SK-N-SH (cell line): Measurements from ENCODE around the gene ISLR. TPM values are rescaled to one million over a fixed set of nuclear protein-coding genes. Genes with fewer than 3 reads are reported as not detected.

Experiments
- CTCF ChIA-PET: fragments of 300-600, 350-600 bp; formaldehyde crosslinking; extraction: SDS; loops from one replicate; lab custom pipeline; 2021; lab: Yijun Ruan, JAX
- POLR2A ChIA-PET: fragments of 350-600 bp; sonication (Branson Sonifier 250); formaldehyde crosslinking; extraction: SDS; loops from one replicate; lab custom pipeline; 2020; ENCODE audit warnings: antibody characterized with exemption, inconsistent platforms; lab: Yijun Ruan, JAX
- DNase-seq: peaks from one replicate; pipeline ENCODE4 v3.0.0; 2012
- H2AFZ ChIP-seq: fragments of 200-600 bp; sonication (generic); 2 replicates; pipeline ENCODE4 v1.8.1; 2016; ENCODE audit warnings: antibody characterized with exemption, mild to moderate bottlenecking, low read depth
- H3F3A ChIP-seq: fragments of 200-600 bp; sonication (generic); replicated peaks from 2 replicates; pipeline ENCODE3; 2016; ENCODE audit warnings: antibody characterized with exemption, mild to moderate bottlenecking; ENCODE audit not compliant: insufficient read depth
- H3K27ac ChIP-seq, 2 experiments: fragments of 200-500 bp in 1 of 2; fragments of 200-600 bp in 1 of 2; sonication (Bioruptor generic) in 1 of 2; sonication (generic), shearing (Covaris generic) in 1 of 2; 2 replicates each; pipeline versions ENCODE4 v1.5.1 to v1.6.1; 2014 to 2016; ENCODE audit warnings: low read depth in 2 of 2, inconsistent platforms in 1 of 2, low read length in 1 of 2, mild to moderate bottlenecking in 1 of 2, mixed read lengths in 1 of 2
- H3K27me3 ChIP-seq: fragments of 200-600 bp; sonication (generic), shearing (Covaris generic); 2 replicates; pipeline ENCODE4 v1.6.1; 2016; ENCODE audit warnings: mixed run types; ENCODE audit not compliant: insufficient read depth
- H3K36me3 ChIP-seq, 2 experiments: fragments of 200-500 bp in 1 of 2; fragments of 200-600 bp in 1 of 2; sonication (Bioruptor generic) in 1 of 2; sonication (generic) in 1 of 2; replicated peaks in 1 of 2; 2 replicates each; pipeline versions ENCODE3 to v1.5.1; 2014 to 2016; ENCODE audit warnings: low read length in 1 of 2, mild to moderate bottlenecking in 1 of 2; ENCODE audit not compliant: insufficient read depth in 2 of 2, control insufficient read depth in 1 of 2
- H3K4me1 ChIP-seq, 2 experiments: fragments of 200-500 bp in 1 of 2; fragments of 200-600 bp in 1 of 2; sonication (Bioruptor generic) in 1 of 2; sonication (generic), shearing (Covaris generic) in 1 of 2; 2 replicates each; pipeline versions ENCODE4 v1.5.1 to v1.6.1; 2014 to 2016; ENCODE audit warnings: low read depth in 1 of 2, low read length in 1 of 2, mixed run types in 1 of 2; ENCODE audit not compliant: insufficient read depth in 2 of 2, control insufficient read depth in 1 of 2
- H3K4me2 ChIP-seq: fragments of 200-600 bp; sonication (generic), shearing (Covaris generic); 2 replicates; pipeline ENCODE4 v1.6.1; 2017; ENCODE audit warnings: mixed run types
- H3K4me3 ChIP-seq, 2 experiments: fragments of 200-500 bp in 1 of 2; fragments of 200-600 bp in 1 of 2; sonication (Bioruptor generic) in 1 of 2; sonication (generic), shearing (Covaris generic) in 1 of 2; 2 replicates each; pipeline versions ENCODE4 v1.5.1 to v1.8.1; 2014 to 2016; ENCODE audit warnings: low read depth in 2 of 2, inconsistent platforms in 1 of 2, low read length in 1 of 2, mild to moderate bottlenecking in 1 of 2, mixed read lengths in 1 of 2, moderate library complexity in 1 of 2
- H3K79me2 ChIP-seq: fragments of 200-600 bp; sonication (generic); 2 replicates; pipeline ENCODE4 v1.8.1; 2017; ENCODE audit warnings: mild to moderate bottlenecking; ENCODE audit not compliant: insufficient read depth
- H3K9ac ChIP-seq: fragments of 200-600 bp; sonication (generic); 2 replicates; pipeline ENCODE4 v1.6.1; 2017; ENCODE audit warnings: mixed run types
- H3K9me2 ChIP-seq: fragments of 200-600 bp; sonication (generic); 2 replicates; pipeline ENCODE4 v1.6.1; 2017; ENCODE audit warnings: mixed run types
- H3K9me3 ChIP-seq: fragments of 200-600 bp; sonication (generic); 2 replicates; pipeline ENCODE4 v1.6.1; 2017; ENCODE audit warnings: mixed run types, mild to moderate bottlenecking, moderate library complexity
- H4K20me1 ChIP-seq: fragments of 200-600 bp; sonication (generic); 2 replicates; pipeline ENCODE4 v1.6.1; 2017; ENCODE audit warnings: mild to moderate bottlenecking, mixed run types; ENCODE audit not compliant: insufficient read depth
- FOXM1 ChIP-seq: IDR thresholded peaks from 2 replicates; pipeline ENCODE4 v1.4.0; 2012; ENCODE audit warnings: low read depth, mild to moderate bottlenecking
- GATA2 ChIP-seq: sonication (generic); formaldehyde crosslinking; IDR thresholded peaks from 2 replicates; pipeline ENCODE4 v1.5.0; 2020; ENCODE audit warnings: mild to moderate bottlenecking, missing genetic modification reagents
- NRF1 ChIP-seq: IDR thresholded peaks from 2 replicates; pipeline ENCODE4 v1.6.1; 2012; ENCODE audit warnings: low read depth, mild to moderate bottlenecking, low read length
- RAD21 ChIP-seq: IDR thresholded peaks from 2 replicates; pipeline ENCODE4 v1.6.1; 2012; ENCODE audit warnings: mild to moderate bottlenecking, low read length
- RCOR1 ChIP-seq: fragments of 150-350 bp; IDR thresholded peaks from 2 replicates; pipeline ENCODE4 v1.6.1; 2017; ENCODE audit warnings: antibody characterized with exemption, low read length
- RXRA ChIP-seq: IDR thresholded peaks from 2 replicates; pipeline ENCODE4 v1.4.0; 2012; ENCODE audit warnings: low read depth, mild to moderate bottlenecking, borderline replicate concordance
- YY1 ChIP-seq: IDR thresholded peaks from 2 replicates; pipeline ENCODE4 v1.4.0; 2012; ENCODE audit warnings: low read depth, mild to moderate bottlenecking
- WGBS: methylation state at CpG from one replicate; pipeline ENCODE4 v1.1.6; 2017; ENCODE audit warnings: low lambda C conversion rate; 5-methylcytosine and 5-hydroxymethylcytosine counted together
- polyA plus RNA-seq, 3 experiments: library from polyadenylated mRNA; depleted of rRNA; stranded (reverse); fragments of >200 nt; gene quantifications; 2 replicates each; pipeline ENCODE4 v1.2.3, GENCODE V29; 2012

Gene ISLR
- polyA plus RNA-seq, 1 of the 3 experiments (the other 2 are of a cell fraction): 7.3 TPM

- Histone ChIP-seq H3K27ac (peak overlapping the region in 1 of 2 experiments; percentile 86; a peak in 2 of 4 replicates), H3K9me2 (no peaks in the 10 kb centered on the region), H4K20me1 (no peaks in the 10 kb centered on the region), H2AFZ (no peak overlapping the region), H3K27me3 (no peaks in the 10 kb centered on the region), H3F3A (peaks cover 20% of the 10 kb centered on the region), H3K9ac (no peak overlapping the region), H3K4me2 (no peak overlapping the region), H3K79me2 (no peaks in the 10 kb centered on the region)
- 97% methylated on average over 16 of the region's 45 CpGs for WGBS
- DNase-seq: peak; percentile 30
- POLR2A ChIA-PET: interaction anchor here (0.9 to 2.4 kb wide), 5 partner anchors 10 to 116 kb away, joined by 3 to 8 read pairs (median 4); no protein-coding TSS in a partner anchor
- CTCF ChIA-PET: interaction anchor here (0.8 to 5.9 kb wide), 10 partner anchors 11 to 146 kb away, joined by 3 to 39 read pairs (median 6); no protein-coding TSS in a partner anchor
- TF ChIP-seq FOXM1 (no peak), YY1 (no peak), NRF1 (no peak)
- TF ChIP-seq, all 33 proteins: peak for 0
- Histone ChIP-seq H3K9me3 (no peaks in the 10 kb centered on the region), H3K4me1 (peaks cover 50 to 79% of the 10 kb centered on the region in 2 experiments; a peak in 3 of 4 replicates), H3K4me3 (no peak overlapping the region), H3K36me3 (peaks cover 0 to 1% of the 10 kb centered on the region in 2 experiments)
Observed at GRCh38 chr15:74175271-74176191, 2.0 kb downstream of the ISLR start.

GRCh38 chr15:74176262-74177214 lies 3.0 kb downstream of the ISLR start:
- Histone ChIP-seq H3K4me1 (peaks cover 55 to 85% of the 10 kb centered on the region in 2 experiments; a peak in 3 of 4 replicates), H4K20me1 (no peaks in the 10 kb centered on the region), H3F3A (peaks cover 20% of the 10 kb centered on the region), H2AFZ (no peak overlapping the region), H3K4me3 (no peak overlapping the region), H3K27ac (peak overlapping the region; percentile 83 to 86), H3K4me2 (peak overlapping the region; percentile 54), H3K9me2 (no peaks in the 10 kb centered on the region), H3K79me2 (no peaks in the 10 kb centered on the region), H3K27me3 (no peaks in the 10 kb centered on the region), H3K9me3 (no peaks in the 10 kb centered on the region), H3K9ac (peak overlapping the region; percentile 13; the same call in 1 of the 2 replicates), H3K36me3 (peaks cover 0 to 8% of the 10 kb centered on the region in 2 experiments)
- ChIA-PET CTCF (interaction anchor here (0.5 to 1.7 kb wide), 11 partner anchors 10 to 242 kb away, joined by 3 to 9 read pairs (median 3); partner anchors contain the start of gene STRA6), POLR2A (interaction anchor here (0.7 to 2.4 kb wide), 10 partner anchors 12 to 131 kb away, joined by 3 to 10 read pairs (median 4); partner anchors contain the start of gene STRA6)
- WGBS: 71% methylated on average over 10 of the region's 10 CpGs
- peak; percentile 89 for TF ChIP-seq GATA2 (CRISPR knock-in tag)
- TF ChIP-seq RXRA: no peak
- 0 out of 2 replicates have a peak, but pooled peaks have one; percentile 45 for TF ChIP-seq RCOR1
- TF ChIP-seq RAD21: peak; percentile 24; the same call in 1 of the 2 replicates
- DNase-seq: peak; percentile 81
